Spleen (tissue), 11 donors: Measurements from ENCODE around the gene LRRTM4. TPM values are rescaled to one million over a fixed set of nuclear protein-coding genes. Genes with fewer than 3 reads are reported as not detected.

ENCODE experiments used
- DNase-seq: peaks from one replicate; pipeline ENCODE4 v3.0.0-alpha.2; 2020
- H3K27ac ChIP-seq, 8 donors: fragments of 200-600 bp; sonication (generic) in 7 of 8; 1 replicate in 4 of 8; 2 replicates in 4 of 8; pipeline versions ENCODE4 v1.5.0 to v1.8.0; 2016 to 2021; ENCODE audit warnings: inconsistent platforms in 4 of 8, mild to moderate bottlenecking in 4 of 8, moderate library complexity in 1 of 8
- H3K27me3 ChIP-seq, 7 donors: fragments of 200-600 bp; sonication (generic) in 6 of 7; replicated peaks in 1 of 7; 1 replicate in 4 of 7; 2 replicates in 3 of 7; pipeline versions ENCODE4 v1.5.0 to v1.8.0; 2016 to 2021; ENCODE audit warnings: inconsistent platforms in 3 of 7, mild to moderate bottlenecking in 1 of 7
- H3K36me3 ChIP-seq, 6 donors: fragments of 200-600 bp; sonication (generic) in 5 of 6; 1 replicate in 4 of 6; 2 replicates in 2 of 6; pipeline versions ENCODE4 v1.5.0 to v1.8.0; 2016 to 2021; ENCODE audit warnings: inconsistent platforms in 2 of 6
- H3K4me1 ChIP-seq, 6 donors: fragments of 200-600 bp; sonication (generic) in 5 of 6; 1 replicate in 3 of 6; 2 replicates in 3 of 6; pipeline versions ENCODE4 v1.5.0 to v1.8.0; 2016 to 2021; ENCODE audit warnings: inconsistent platforms in 3 of 6
- H3K4me3 ChIP-seq, 8 donors: fragments of 200-600 bp; sonication (generic) in 7 of 8; 1 replicate in 4 of 8; 2 replicates in 4 of 8; pipeline versions ENCODE4 v1.5.0 to v1.8.0; 2016 to 2021; ENCODE audit warnings: inconsistent platforms in 4 of 8, mild to moderate bottlenecking in 4 of 8, moderate library complexity in 2 of 8
- H3K9me3 ChIP-seq, 8 donors: fragments of 200-600 bp; sonication (generic) in 7 of 8; 1 replicate in 4 of 8; 2 replicates in 4 of 8; pipeline versions ENCODE4 v1.5.0 to v1.8.0; 2016 to 2021; ENCODE audit warnings: inconsistent platforms in 4 of 8
- POLR2A ChIP-seq, 3 donors: fragments of 450-650 bp; IDR thresholded peaks; one replicate each; pipeline ENCODE4 v1.5.1; 2017; ENCODE audit warnings: antibody characterized with exemption in 3 of 3, mild to moderate bottlenecking in 1 of 3
- POLR2AphosphoS5 ChIP-seq, 3 donors: sonication (generic); formaldehyde crosslinking; IDR thresholded peaks; one replicate each; pipeline ENCODE4 v1.5.1; 2017; ENCODE audit warnings: antibody characterized with exemption in 3 of 3
- WGBS, 5 donors: extraction: QIAGEN DNeasy Blood & Tissue Kit in 3 of 5; methylation state at CpG; one replicate each; pipeline versions ENCODE4 v1.1.5 to v1.1.7; 2013 to 2018; 5-methylcytosine and 5-hydroxymethylcytosine counted together
- intact Hi-C: fragments of 100-400 bp; cut with DNase I; formaldehyde crosslinking; loops from one replicate; pipeline ENCODE4 v1.15.0; 2023; ENCODE audit warnings: low total_unique reads
- polyA plus RNA-seq, 3 donors: library from polyadenylated mRNA; stranded (reverse); fragments of 200-250 nt; gene quantifications; one replicate each; pipeline ENCODE4 v1.2.1, GENCODE V29; 2013
- total RNA-seq, 7 donors: library from RNA; depleted of rRNA in 3 of 7; stranded (reverse); fragments of >200 nt in 3 of 7; fragmentation: NEBNext Ultra II Directional in 4 of 7; extraction: Animal tissue kit (Norgen Biotek cat#: 25700) in 4 of 7; gene quantifications; one replicate each; pipeline versions ENCODE4 v1.1.0 to v1.2.1, GENCODE V29; 2016 to 2021
- TF ChIP-seq, protein P1 (sequence below), 11 experiments: fragments of 200-600 bp in 7 of 11; fragments of 450-650 bp in 4 of 11; sonication (generic) in 4 of 11; IDR thresholded peaks in 8 of 11; conservative IDR thresholded peaks in 3 of 11; 1 replicate in 7 of 11; 2 replicates in 4 of 11; pipeline versions ENCODE4 v1.4.0 to v1.8.0; 2016 to 2021; ENCODE audit warnings: antibody characterized with exemption in 11 of 11, inconsistent platforms in 4 of 11, mild to moderate bottlenecking in 1 of 11
- donor health status: healthy with polysubstance abuse.
- donor health status: DM: no; HTN: no; CAD: no; lungs with moderate emphysema.
- donor health status: DM: no; HTN: no; CAD: no.
- donor health status: Bipolar disorder and iron deficiency.
- donor health status: healthy.
- donor health status: DM: no; HTN: no; CAD: no.
- donor health status: DM: yes; HTN: yes; CAD: no.

LRRTM4 gene
- total and polyA plus RNA-seq, 10 donors, result 0.03 to 0.33 (median 0.14) TPM; not detected in 5

DNA sequence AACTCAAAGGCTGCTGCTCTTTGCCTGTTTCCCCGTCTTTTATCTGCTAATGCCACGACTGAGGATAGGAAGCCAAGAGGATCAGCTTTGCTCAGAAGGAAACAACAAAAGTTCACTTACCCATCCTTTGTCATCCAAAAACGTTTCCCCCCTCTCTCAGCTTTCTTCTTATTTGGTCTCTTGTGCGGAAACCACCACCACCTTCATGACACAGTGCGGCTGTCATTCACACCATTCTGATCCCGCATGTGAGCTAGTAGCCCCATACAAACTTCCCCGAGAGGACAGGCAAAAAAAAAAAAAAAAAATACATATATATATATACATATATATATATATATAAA is 656 bp downstream of the LRRTM4 start:
- DNase-seq, result no peak
- no peaks in the 10 kb centered on the region for H3K36me3 ChIP-seq
- H3K9me3 ChIP-seq, result peaks cover 0 to 5% (median 0%) of the 10 kb centered on the region in 8 donors
- no peaks in the 10 kb centered on the region for H3K27me3 ChIP-seq
- intact Hi-C loops, result no loop called here
- TF ChIP-seq, protein P1, sequence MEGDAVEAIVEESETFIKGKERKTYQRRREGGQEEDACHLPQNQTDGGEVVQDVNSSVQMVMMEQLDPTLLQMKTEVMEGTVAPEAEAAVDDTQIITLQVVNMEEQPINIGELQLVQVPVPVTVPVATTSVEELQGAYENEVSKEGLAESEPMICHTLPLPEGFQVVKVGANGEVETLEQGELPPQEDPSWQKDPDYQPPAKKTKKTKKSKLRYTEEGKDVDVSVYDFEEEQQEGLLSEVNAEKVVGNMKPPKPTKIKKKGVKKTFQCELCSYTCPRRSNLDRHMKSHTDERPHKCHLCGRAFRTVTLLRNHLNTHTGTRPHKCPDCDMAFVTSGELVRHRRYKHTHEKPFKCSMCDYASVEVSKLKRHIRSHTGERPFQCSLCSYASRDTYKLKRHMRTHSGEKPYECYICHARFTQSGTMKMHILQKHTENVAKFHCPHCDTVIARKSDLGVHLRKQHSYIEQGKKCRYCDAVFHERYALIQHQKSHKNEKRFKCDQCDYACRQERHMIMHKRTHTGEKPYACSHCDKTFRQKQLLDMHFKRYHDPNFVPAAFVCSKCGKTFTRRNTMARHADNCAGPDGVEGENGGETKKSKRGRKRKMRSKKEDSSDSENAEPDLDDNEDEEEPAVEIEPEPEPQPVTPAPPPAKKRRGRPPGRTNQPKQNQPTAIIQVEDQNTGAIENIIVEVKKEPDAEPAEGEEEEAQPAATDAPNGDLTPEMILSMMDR (IDR thresholded peaks at IDR 0.05 in 8 of 11, conservative IDR thresholded peaks at IDR 0.05 in 3 of 11), result no peak
- no peak for TF ChIP-seq POLR2AphosphoS5 (IDR thresholded peaks at IDR 0.05)
- TF ChIP-seq POLR2A (IDR thresholded peaks at IDR 0.05), result no peak
- H3K4me3 ChIP-seq, result no peak overlapping the region
- H3K27ac ChIP-seq, result no peak overlapping the region
- H3K4me1 ChIP-seq, result no peaks in the 10 kb centered on the region
- 15 to 29% (median 19%) methylated on average over 7 of the region's 7 CpGs for WGBS, 5 donors

- intact Hi-C loops, result no loop called here
These were observed 1.3 kb downstream of the LRRTM4 start for GRCh38 chr2:77520641-77521547.

DNA sequence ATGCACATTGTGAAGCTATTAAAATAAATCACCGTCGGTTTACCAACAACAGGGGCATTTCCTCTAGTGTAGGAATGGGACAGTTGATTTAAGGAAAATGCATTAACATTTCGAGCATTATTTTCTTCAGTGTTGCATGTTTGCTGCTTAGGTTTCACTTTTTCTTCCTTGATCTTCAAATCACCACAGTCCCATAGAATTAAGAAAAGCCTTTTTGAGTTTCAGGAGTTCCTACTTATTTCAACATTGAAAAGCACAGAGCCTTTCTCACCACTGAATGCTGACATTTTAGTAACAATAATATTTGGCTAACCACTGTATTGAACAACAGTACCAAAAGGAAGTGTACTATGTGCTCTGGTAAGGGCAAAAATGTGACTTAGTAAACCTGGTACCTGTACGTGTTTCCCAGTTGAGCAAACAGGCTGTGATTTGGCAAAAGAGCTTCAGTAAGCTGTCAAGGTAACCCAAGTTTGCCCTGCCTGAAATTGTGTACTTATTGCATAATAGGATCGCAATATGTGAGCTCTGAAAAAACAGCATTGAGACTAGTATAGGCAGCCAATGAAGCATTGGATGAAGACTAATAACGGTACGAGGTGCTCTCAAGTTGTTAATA is 2.2 kb downstream of the LRRTM4 start:
- H3K27me3 ChIP-seq, result no peaks in the 10 kb centered on the region
- H3K4me1 ChIP-seq, result no peaks in the 10 kb centered on the region
- no peak overlapping the region for H3K27ac ChIP-seq
- TF ChIP-seq POLR2A (IDR thresholded peaks at IDR 0.05) (no peak), POLR2AphosphoS5 (IDR thresholded peaks at IDR 0.05) (no peak)
- TF ChIP-seq, protein P1 (IDR thresholded peaks at IDR 0.05 in 8 of 11, conservative IDR thresholded peaks at IDR 0.05 in 3 of 11), result no peak
- H3K4me3 ChIP-seq, result no peak overlapping the region
- intact Hi-C loops, result no loop called here
- H3K9me3 ChIP-seq, result peaks cover 0 to 5% (median 0%) of the 10 kb centered on the region in 8 donors
- 73 to 85% (median 80%) methylated on average over 7 of the region's 7 CpGs for WGBS, 5 donors
- DNase-seq, result no peak
- no peaks in the 10 kb centered on the region for H3K36me3 ChIP-seq

More at GRCh38 chr2:77520641-77521547, 1.3 kb downstream of the LRRTM4 start:
- Histone ChIP-seq H3K4me3 (no peak overlapping the region), H3K4me1 (no peaks in the 10 kb centered on the region), H3K27me3 (no peaks in the 10 kb centered on the region), H3K27ac (no peak overlapping the region), H3K9me3 (peaks cover 0 to 5% (median 0%) of the 10 kb centered on the region in 8 donors), H3K36me3 (no peaks in the 10 kb centered on the region)
- no peak for DNase-seq
- 15 to 19% (median 16%) methylated on average over 9 of the region's 9 CpGs for WGBS, 5 donors
- no peak for TF ChIP-seq POLR2AphosphoS5 (IDR thresholded peaks at IDR 0.05)
- no peak for TF ChIP-seq POLR2A (IDR thresholded peaks at IDR 0.05)
- TF ChIP-seq, protein P1 (IDR thresholded peaks at IDR 0.05 in 8 of 11, conservative IDR thresholded peaks at IDR 0.05 in 3 of 11), result no peak
